HG03521 (cell line): Measurements from ENCODE around the gene MKS1.

Source experiments
- ATAC-seq: cut with Tn5 transposase; IDR thresholded peaks from one replicate; pipeline ENCODE4 v1.9.1; 2021; ENCODE audit warnings: mild to moderate bottlenecking, moderate library complexity; ENCODE audit not compliant: unreplicated experiment

MKS1 gene

DNA sequence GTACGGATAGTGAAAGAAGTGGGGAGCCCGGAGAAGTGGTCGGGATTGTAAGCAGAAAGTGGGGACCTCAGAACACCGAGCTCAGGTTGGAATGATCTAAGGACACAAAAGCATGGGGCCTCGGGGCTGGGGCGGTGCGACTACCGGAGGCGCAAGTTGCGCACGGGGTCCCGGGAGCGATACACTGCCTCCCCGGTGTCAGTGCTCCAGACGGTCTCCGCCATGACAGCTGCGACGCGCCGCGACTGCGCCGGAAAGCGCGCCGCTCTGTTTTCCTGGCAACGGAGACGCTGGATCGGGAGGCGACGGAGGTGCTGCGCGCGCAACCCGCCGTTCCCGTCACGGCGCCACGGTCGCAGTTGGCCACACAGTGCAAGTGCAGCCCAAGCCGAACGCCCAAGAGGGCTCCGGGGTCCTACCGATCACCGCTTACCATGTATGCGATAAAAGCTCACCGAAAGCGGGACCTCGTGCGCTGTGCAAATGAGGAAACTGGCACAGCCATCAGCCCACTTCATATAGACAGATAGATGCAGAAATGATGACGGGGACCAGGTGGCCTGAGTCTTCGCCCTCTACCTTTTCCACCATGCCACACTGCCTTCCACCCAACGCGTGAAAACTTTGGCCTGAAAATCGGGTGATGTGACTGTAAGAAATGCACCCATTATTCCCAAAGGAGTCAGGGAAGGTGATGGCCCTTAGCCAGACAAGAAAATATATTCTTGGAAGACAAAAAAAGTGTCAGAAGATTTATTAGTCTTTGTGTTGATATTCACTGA lies at the start of gene MKS1:
TSS of gene MKS1 (minus strand) at position 249 of the 782 bp plus-strand sequence. CDS start at position 224, 25 bp downstream.
- peak; percentile 96 for ATAC-seq

- ATAC-seq = no peak
These were observed 49.3 kb upstream of the MKS1 start for GRCh38 chr17:58268326-58268725.

GRCh38 chr17:58267347-58268324 lies 48.6 kb upstream of the MKS1 start:
- no peak for ATAC-seq

DNA sequence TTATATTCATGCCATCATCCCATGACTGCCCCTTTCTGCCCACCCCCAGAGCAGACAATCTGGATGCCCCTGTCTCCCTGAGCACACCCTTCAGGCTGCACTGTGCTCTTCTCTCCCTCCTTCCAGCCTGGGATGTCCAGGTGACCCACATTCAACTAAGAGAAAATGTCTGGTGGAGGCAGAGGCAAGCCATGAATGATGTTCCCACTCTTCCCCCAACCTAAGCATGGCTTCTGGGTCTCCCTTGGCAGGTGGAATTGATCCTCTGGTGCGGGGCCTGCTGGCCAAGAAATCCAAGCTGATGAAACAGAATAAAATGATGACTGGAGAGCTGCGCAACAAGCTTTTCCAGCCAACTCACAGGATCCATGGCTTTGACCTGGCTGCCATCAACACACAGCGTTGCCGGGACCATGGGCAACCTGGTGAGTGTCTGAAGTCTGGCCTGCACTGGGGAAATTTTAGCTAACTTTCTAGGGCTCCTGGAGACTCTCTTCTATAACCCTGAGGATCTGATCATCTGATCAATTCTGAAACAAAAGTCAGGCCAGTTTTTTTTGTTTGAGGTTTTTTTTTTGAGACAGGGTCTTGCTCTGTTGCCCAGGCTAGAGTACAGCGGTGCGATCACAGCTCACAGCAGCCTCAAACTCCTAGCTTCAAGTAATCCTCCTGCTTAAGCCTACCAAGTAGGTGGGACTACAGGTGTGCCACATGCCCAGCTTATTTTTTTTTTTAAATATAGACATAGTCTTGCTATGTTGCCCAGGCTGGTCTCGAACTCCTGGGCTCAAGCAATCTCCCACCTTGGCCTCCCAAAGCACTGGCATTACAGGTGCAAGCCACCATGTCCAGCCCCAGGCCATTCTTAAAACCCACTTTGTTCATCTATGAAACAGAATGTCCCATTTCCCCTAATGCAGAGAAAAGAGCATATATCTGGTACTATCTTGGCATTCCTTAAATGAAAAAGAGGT lies 47.1 kb upstream of the MKS1 start:
- ATAC-seq = no peak

DNA sequence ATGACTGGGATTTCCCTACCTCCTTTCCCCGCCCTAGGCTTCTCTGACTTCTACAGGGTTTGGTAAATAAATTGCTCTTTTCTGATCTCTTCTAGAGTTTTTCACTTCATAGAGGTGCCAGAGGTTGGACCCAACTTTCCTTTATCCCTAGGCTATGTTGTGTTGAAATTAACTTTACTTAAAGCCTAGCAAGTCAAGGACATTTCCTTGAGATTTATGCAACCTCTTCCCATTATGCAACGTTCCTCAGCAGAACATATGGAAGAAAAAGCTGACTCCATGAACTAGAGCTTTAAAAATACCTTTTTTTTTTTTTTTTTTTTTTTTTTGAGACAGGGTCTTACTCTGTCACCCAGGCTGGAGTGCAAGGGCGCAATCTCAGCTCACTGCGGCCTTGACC lies 46.2 kb upstream of the MKS1 start:
- no peak for ATAC-seq

- no peak for ATAC-seq
These were observed 45.5 kb upstream of the MKS1 start for GRCh38 chr17:58264407-58265103.

- ATAC-seq = no peak
These were observed 44.7 kb upstream of the MKS1 start for GRCh38 chr17:58263773-58264172.

DNA sequence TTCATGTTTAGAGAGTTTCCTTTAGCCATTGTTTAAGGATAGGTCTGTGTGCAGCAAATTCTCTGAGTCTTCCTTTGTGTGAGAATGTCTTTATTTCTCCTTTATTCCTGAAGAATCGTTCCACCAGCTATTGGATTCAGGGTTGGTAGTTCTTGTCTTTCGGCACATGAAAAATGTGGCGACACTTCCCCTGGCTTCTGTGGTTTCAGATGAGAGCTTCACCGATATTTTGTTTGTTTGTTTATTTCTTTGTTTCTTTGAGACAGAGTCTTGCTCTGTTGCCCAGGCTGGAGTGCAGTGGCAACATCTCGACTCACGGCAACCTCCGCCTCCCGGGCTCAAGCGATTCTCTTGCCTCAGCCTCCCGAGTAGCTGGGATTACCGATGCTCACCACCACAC lies 43.1 kb upstream of the MKS1 start:
- no peak for ATAC-seq

DNA sequence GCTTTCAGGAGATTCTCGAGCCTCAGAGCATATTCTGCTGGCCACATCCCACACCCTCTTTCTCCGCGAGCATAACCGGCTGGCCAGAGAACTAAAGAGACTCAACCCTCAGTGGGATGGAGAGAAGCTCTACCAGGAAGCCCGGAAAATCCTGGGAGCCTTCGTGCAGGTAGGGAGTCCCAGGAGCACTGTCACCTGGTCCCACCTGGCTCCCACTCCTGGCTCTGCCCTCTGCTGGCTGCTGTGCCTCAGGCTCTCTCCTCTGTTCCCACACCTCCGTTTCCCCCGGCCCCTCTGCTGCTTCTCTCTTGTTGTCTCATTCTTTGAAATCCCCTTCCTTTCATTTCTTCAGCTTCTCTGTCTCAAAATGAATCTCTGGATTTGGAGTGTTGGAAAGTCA lies 35.7 kb upstream of the MKS1 start:
- ATAC-seq = no peak

GRCh38 chr17:58253082-58253481 lies 34.0 kb upstream of the MKS1 start:
- ATAC-seq = no peak

GRCh38 chr17:58252141-58252540 lies 33.1 kb upstream of the MKS1 start:
- ATAC-seq = no peak

DNA sequence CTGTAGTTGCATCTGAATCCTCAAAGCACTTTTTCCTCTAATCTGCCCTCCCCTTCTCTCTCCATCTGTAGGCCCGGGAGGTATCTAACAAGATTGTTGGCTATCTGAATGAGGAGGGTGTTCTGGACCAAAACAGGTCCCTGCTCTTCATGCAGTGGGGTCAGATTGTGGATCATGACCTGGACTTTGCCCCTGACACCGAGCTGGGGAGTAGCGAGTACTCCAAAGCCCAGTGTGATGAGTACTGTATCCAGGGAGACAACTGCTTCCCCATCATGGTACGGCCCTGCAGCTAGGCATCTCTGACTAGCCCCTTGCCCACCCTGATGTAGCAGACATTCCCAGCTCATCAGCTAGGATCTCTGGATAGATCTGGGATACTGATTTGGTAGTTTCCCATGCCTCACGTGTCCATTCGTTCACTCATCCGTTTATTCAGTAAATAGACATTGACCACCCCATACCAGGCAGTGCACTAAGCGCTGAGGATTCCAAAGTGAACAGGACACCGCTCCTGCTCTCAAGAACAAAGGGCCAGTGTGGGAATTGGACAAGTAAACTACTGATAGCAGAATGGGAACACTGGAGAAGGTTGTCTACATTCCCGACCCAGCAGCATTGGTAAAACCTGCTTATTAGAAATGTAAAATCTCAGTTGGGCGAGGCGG lies 31.4 kb upstream of the MKS1 start:
- no peak for ATAC-seq

DNA sequence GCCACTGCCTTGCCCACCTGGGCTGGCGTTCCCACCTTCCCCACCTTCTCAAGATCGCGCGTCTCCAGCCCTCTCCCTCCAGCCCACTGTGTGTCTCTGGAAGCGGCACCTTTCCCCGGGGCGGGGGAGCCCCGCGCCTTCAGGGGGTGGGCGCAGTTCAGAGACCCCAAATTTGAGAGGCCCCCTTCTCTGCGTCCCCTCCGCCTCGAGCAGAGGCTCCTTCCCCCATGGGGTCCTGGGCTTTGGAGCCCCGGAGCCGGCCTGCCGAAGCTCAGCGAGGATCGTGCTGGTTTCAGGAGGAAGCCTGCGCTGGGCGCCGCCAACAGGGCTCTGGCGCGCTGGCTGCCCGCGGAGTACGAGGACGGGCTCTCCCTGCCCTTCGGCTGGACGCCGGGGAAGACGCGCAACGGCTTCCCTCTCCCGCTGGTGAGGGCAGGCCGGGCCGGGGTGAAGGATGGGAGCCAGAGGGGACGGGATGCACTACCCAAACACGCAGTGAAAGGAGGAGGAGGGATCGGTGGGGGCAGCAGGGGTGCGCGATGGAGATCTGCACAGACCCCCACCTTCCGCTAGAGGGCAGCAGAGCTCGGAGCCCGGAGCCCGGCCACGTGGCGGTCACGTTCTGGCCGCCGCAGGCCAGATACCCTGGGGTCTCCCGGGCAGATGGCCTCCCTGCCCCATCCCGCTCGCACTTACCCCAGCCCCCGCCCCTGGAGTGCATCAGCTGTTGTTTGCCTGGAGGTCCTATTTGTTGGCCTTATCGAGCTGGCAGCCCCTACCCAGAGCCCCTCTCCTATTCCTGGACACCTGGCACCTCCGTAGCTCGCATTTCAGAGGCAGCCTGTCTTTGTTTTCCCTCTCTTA lies 30.4 kb upstream of the MKS1 start:
- ATAC-seq = peak; percentile 53

GRCh38 chr17:58248955-58249269 lies 29.9 kb upstream of the MKS1 start:
- no peak for ATAC-seq

DNA sequence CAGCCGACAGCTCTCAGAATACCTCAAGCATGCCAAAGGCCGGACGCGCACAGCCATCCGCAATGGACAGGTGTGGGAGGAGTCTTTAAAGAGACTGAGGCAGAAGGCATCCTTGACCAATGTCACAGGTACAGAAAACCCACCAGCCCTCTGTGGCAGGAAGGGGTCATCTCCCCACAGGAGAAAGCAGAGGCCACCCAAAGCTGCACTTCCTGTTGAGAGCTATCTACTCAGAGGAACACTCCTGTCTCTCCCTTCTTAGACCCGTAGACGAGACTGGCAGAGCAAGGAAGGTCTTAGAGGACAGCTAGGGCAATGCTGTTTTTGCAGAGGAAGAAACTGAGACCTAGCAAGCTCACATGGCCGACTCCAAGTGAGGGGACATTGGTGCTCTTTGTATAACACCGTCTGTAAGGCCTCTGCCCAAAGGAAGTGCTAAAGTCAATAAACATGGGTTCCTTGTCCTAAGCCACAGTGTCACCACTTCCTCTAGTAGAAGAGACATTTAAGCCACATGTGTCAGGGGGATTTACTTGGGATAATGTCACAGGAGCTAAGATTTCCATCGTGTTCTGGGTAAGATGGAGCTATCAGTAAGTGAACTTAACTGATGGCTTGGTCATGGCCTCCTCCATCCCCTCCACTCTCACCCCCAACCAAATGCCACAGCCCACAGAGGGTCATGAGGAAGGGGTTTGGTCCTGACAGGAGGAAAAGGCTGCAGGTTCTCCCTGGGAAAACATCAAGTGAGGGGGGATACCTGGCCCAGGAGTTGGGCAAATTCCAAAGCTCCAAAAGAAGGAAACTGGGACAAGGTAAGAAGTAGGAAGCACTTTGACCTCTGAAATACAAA lies 28.7 kb upstream of the MKS1 start:
- ATAC-seq = no peak

DNA sequence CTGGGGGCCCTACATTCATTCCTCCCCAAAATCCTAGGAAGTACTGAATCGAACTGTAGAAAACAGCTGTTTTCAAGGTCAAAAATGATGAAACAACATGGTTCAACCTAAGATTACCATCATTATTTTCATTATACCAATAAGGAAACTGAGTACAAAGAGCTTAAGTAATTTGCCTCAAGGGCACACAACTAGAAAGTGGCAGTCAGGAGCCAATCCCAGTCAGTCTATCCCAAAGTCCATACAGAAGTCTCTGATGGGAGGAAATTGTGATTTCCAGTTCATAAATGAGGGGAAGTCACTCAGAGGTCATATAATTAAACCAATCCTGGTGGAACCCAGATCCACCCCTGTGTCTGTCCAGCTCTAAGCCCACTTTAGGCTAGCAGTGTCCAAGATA lies 27.7 kb upstream of the MKS1 start:
- no peak for ATAC-seq

DNA sequence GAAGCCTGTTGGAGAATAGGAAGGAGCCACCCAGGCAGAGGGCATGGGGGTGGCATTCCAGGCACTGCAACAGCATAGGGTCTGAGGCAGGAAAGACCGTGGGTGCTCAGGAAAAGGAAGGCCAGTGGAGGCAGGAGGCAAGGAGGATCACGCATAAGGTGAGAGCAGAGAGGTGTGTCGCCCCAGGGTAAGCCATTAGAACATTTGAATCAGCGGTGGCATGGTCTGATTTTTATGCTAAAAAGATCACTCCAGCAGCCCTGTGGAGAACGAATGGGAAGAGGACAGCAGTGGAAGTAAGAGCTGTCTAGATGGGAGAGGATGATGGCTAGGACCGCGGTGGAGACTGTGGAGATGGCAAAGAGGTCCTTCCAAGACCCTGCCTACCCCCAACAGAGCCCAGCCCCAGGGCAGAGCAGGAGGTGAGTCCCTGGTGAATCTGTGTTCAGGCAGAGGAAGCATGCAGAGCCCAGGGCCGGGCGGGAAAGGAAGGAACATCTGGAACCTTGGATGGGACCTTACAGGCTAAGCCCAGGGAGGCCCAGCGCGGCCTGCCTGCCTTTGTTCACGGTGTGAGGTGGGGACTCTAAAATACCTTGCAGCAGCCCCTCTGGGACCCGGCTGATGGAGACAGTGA lies 27.2 kb upstream of the MKS1 start:
- no peak for ATAC-seq
